GM21825 (cell line): Measurements from ENCODE around the gene ZBTB7C.

ENCODE experiments used
- ATAC-seq: cut with Tn5 transposase; IDR thresholded peaks from one replicate; pipeline ENCODE4 v1.9.1; 2021; ENCODE audit warnings: mild to moderate bottlenecking, moderate library complexity; ENCODE audit not compliant: unreplicated experiment

Gene ZBTB7C

GRCh38 chr18:48046843-48047242, 362.3 kb downstream of the ZBTB7C start:
- no peak for ATAC-seq

GRCh38 chr18:48045744-48046143, 363.4 kb downstream of the ZBTB7C start:
- no peak for ATAC-seq

GRCh38 chr18:48044944-48045343, 364.2 kb downstream of the ZBTB7C start:
- no peak for ATAC-seq

GRCh38 chr18:48043166-48043565, 366.0 kb downstream of the ZBTB7C start:
- ATAC-seq = no peak

- ATAC-seq = no peak
Measured at GRCh38 chr18:48042431-48042830, 366.8 kb downstream of the ZBTB7C start.

- no peak for ATAC-seq
Measured at GRCh38 chr18:48040457-48041110, 368.6 kb downstream of the ZBTB7C start.

GRCh38 chr18:48039769-48040215, 369.4 kb downstream of the ZBTB7C start:
- no peak for ATAC-seq

GRCh38 chr18:48038636-48039035, 370.5 kb downstream of the ZBTB7C start:
- ATAC-seq = no peak

GRCh38 chr18:48037481-48038271, 371.5 kb downstream of the ZBTB7C start:
- ATAC-seq = no peak

- ATAC-seq = no peak
Measured at GRCh38 chr18:48036641-48037421, 372.4 kb downstream of the ZBTB7C start.

- ATAC-seq = no peak
Measured at GRCh38 chr18:48036226-48036625, 373.0 kb downstream of the ZBTB7C start.

- ATAC-seq = no peak
Measured at GRCh38 chr18:48035556-48035860, 373.7 kb downstream of the ZBTB7C start.

- ATAC-seq = no peak
Measured at GRCh38 chr18:48034651-48035555, 374.3 kb downstream of the ZBTB7C start.

- ATAC-seq = no peak
Measured at GRCh38 chr18:48033790-48034650, 375.2 kb downstream of the ZBTB7C start.

GRCh38 chr18:48032876-48033789, 376.1 kb downstream of the ZBTB7C start:
- ATAC-seq = no peak

- no peak for ATAC-seq
Measured at GRCh38 chr18:48031641-48032040, 377.5 kb downstream of the ZBTB7C start.

- ATAC-seq = no peak
Measured at GRCh38 chr18:48030616-48031480, 378.3 kb downstream of the ZBTB7C start.
